Measurements from ENCODE around the gene CD8B.

- TF ChIP-seq CTCF (IDR thresholded peaks at IDR 0.05) (no peak), EP300 (IDR thresholded peaks at IDR 0.05) (no peak), POLR2AphosphoS5 (IDR thresholded peaks at IDR 0.05) (no peak)
Observed at GRCh38 chr2:86779971-86780370, 81.7 kb downstream of the CD8B start.

All from suprapubic skin (tissue), 4 donors.